ENCODE measurements around the gene CDCA4. TPM values are rescaled to one million over a fixed set of nuclear protein-coding genes. Genes with fewer than 3 reads are reported as not detected.

Gene CDCA4
- total RNA-seq, 1 experiment from 2014 or later = 63.6 TPM

DNA sequence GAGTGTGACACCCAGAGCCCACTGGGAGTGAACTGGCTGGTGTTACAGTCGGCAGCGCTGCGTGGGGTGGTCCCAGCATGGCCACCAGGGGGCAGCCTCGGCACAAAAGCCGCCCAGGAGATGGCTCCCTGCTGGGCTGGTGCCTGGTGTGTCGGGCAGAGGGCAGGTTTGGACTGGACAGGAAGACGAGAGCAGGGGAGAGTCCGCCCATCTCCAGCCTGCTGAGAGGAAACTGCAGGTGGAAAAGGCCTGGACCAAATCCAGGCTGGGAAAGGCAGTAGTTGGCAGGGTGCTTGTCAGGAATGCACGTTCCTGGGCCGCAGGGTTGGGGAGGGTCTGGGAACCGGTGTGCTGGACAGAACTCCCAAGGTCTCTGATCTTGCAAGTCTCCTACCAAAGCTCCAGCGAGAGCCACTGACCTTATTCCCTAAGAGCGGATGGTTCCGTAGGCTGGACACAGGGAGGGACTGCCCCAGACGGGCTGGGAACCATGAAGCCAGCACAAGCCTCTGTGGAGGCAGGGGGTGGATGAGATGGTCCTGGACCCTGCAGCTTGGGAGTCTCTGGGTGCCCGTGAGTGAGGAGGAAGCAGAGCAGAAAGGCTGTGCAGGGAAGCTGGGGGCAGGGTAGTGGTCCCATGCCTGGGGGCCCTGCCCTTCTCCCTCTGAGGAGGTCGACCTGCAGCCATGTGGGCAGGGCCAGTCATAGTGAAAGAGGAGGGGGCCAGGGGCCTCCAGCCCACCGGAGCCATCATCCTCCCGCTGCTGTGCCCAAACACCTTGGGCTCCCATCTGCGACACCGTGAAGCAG, 44.5 kb downstream of the CDCA4 start:
- DNase-seq (ENCODE audit: low read depth) = peak; percentile 78

DNA sequence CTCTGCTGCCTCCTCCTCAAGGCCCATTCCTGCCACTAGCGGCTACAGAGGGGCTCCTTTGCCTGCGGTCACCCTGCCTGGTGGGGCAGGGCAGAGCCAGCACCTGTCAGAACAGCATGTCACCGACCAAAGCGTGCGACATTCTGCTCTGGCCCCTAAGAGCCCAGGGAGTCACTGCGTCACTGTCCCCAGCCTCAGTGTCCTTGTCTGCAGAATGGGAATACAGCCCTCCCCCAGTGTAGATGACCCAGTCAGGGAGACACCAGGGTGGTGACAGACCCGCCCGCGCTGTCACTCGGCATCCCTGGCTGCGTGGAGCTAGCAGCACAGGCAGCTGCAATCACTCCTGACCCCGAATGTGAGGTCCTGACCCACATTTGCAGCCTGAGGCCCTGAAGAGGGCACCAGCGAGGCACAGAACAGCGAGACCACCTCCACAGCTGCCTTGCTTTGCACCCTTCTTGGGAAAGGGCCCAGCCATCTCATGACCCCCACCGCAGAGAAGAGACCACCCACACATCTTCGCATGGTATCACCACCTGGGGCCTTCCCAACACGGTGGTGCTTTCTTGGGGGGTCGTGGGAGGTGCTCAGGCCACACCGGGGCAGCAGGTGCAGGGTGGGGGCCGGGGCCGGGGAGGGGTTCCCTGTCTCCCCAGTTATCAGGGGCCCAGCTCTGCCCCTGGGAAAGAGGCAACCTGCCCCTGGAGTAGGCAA, 45.2 kb downstream of the CDCA4 start:
- no peak for DNase-seq (ENCODE audit: low read depth)

DNA sequence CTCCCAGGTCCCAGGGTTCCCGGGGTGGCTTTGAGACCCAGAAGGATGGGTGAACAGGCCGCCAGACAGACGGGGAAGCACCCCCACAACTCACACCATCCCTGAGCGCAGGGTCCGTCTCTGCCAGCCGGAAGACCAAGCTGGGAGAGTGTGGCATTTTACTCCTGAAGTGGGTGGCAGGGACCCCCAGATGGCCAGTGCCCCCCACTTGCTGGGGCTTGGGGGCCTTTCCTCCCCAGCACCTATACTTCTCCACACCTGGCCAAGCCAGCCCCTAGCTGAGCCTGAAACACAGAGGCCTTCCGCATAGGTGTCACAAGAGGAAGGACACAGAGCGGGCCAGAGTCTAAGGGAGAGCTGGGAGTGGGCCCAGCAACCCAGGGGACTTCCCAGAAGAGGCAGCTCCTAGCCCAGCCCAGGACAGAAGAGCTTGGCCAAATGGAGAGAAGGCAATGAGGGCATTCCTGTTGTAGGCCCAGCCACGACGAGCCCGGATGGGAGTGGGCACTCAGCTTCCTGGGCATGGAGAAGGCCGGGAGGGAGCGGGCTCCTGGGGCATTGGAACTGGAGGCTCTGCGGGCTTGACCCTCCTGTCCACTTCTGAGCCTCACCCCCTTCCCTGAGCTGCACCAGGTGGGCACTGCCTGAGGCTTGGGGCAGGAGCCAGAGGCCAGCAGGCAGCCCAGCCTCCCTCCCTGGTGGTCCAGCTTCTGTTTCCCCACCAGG, 46.1 kb downstream of the CDCA4 start:
- DNase-seq (ENCODE audit: low read depth) = no peak

DNA sequence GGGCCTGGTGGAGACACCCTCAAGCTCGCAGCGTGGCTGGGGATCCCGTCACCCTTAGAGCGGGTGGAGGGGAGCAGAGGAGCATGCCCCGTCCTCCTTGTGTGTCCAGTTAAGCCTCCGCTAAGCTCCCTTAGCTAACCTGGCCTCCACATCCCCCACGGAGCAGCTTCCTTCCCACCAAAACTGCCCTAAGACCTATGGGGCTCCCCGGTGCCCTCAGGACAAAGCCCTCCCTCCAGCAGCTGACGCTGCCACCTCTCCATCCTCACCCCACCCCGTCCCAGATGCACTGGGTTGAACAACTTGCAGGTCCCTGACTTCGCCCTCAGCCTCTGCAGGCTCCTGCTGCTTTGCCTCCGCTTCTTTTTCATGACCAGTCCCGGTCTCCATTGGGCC, 46.7 kb downstream of the CDCA4 start:
- DNase-seq (ENCODE audit: low read depth) = no peak

DNA sequence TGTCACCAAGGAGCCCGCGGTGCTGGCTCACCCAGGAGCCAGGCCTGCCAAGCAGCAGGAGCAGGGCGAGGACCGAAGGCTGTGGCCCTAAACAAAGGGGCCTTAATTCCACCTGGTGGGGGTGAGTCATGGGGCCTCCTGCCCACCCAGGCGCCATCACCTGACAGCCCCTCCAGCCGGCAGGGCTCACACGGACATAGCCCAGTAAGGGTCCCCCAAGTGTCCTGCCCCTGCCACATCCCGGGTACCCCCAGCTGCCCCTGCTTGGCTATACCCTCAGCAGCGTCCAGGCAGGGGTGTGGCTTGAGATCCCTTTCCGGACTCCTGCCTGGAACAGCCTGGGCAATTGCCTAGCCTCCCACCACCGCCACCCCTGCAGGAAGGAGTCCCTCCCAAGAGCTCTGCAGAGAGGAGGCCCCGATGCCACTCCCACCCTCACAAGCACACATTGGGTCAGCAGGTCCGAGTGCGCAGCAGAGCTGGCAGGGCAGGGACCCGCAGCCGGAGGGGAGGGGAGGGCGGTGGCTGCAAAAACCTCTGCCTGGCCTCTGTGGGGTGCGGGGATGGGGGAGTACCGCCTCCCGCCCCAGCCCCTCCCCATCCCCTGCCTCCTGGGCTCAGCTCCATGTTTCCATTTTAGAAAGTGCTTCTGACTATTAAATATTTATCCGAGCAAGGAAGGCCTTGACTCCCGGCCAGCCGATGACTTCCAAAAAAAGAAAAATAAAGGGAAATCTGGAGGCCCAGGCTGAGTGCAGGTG, 47.3 kb downstream of the CDCA4 start:
- DNase-seq (ENCODE audit: low read depth) = peak; percentile 87

DNA sequence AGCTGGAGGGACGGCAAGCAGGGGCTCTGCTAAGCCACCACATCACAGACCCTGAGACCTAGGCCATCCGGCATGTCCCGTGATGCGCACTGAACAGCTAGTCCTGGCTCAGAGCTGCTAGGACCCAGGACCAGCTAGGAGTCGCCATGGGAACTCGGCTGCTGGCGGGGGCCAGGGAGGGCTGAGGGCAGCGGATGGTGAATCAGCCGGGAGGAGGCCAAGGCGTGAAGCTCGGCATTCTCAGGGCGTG, 47.8 kb downstream of the CDCA4 start:
- peak; percentile 97 for DNase-seq (ENCODE audit: low read depth)

DNA sequence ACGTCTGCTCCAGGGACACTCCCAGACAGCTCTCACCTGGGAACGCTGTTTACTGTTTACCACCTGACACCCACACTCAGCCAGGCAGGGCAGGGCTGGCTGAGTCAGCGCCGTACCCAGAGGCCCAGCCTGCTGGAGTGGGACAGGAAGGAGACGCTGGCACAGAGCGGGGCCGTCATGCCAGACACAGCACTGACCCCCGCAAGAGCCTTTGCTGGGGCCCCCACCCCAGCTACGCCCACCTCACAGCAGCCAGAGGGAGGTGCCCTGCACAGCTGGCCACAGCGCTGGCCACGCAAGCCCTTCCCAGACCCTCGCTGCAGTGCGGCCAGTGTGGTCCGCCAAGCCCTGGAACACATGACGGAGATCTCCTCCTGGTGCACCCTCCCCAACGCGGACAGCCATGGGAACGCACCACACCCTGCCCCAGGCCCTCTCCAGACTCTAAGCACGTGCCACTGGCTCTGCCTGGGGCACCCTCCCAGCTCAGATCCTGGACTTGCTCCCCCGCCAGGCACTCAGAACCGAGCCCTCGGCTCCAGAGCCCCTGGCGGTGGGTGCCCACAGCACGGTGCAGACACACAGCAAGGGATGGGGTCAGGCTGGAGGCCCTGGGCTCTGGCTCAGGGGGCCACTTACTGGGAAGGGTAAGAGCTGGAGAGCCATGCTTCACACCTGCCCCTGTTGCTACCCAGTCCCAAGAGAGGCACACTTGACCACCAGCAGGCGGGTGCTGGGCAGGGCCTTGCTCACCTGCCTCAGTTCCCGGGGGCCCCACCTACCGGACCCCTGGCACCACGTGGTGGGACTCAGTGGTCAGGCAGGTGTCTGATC, 48.4 kb downstream of the CDCA4 start:
- peak; percentile 73 for DNase-seq (ENCODE audit: low read depth)

DNA sequence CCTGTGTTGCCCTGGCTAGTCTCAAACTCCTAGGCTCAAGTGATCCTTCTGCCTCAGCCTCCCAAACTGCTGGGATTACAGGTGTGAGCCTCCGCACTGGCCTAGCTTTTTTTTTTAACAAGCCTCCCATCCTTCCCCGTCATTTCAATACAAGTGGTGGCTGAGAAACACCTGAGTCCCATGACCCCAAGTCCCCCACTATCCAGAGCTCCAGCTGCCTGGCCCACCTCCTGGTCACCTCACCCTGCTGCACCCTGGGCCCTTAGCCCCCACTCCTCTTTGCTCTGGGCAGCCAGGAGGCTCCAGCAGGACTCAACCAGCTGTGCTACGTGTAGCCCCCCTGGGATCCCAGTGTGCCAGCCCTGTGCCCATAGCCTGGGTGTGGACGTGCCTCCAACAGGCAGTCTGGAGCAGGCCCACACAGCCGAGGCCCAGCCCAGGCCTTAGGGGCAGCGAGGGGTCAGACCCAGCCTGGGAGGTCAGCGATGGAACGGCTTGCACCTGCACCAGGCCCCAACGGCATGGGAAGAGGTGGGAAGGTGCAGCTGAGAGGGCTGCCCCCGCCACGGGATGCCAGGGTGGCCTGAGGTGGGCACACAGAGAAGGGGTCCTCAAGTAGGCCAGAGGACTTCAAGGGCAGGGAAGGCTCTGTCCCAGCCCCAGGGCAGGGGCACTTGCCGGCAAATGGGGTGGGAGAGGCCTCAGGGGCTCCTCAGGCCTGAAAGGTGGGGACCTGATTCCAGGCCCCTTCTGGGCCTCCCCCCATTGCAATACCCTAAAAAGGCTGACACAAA, 49.2 kb downstream of the CDCA4 start:
- DNase-seq (ENCODE audit: low read depth) = no peak

DNA sequence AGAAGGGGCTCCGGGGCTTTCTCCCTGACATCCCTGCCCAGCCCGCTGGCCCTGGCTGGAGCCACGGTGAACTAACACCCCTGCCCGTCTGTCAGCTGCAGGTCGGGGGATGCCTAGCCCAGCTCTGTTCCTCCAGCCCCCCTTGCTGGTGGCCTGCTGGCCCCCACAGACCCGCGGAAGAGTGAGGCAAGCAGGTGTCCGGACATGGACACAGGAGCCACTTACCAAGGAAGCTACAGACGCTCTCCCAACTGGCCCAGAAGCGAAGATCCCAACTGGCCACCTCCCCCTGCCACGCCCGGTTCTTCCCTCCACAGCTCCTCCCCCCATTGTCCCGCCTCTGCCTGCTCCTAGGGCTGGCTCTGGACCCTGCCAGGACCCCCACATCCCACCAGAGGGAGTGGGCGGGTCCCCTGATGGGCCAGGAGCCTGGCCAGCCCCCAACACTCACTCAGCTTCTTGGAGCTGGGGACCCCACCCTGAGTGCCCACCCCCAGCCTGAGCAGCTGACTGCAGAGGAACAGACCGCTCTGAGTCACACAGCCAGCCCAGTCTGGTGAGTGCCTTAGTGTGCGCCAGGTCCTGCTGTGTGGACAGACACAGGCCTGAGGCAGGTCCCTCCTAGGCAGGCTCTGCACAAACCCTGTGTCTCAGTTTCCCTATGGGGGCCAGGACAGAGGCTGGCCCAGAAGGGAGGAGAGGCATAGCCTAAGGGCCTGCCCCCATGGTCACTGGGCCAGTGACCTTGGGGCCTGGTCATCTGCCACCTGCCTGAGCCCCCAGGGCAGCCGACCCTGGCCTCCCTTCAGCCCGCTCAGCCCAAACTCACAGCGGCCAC, 50.4 kb downstream of the CDCA4 start:
- DNase-seq (ENCODE audit: low read depth) = peak; percentile 96

DNA sequence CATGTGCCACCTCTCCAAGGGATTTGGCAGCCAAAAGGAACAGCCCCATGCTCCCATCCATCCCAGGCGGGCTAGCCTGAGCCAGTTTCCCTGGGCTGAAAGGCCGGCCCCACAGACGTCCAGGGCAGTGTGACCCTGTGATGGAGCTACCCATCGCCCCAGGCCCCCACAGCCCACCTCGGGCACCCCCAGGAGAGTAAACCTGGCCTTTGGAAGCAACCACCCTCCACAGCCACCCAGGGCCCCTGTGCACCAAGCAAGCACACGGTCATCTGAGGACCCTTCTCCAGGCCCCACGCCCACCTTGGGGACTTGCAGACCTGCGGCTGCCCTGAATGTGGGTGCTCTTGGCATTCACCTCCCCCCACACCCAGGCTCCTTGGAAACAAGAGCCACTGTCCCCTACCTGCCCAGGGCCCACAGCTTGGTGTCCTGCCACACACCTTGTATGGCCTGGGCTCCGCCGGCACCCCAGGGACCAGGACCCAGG, 51.1 kb downstream of the CDCA4 start:
- no peak for DNase-seq (ENCODE audit: low read depth)

DNA sequence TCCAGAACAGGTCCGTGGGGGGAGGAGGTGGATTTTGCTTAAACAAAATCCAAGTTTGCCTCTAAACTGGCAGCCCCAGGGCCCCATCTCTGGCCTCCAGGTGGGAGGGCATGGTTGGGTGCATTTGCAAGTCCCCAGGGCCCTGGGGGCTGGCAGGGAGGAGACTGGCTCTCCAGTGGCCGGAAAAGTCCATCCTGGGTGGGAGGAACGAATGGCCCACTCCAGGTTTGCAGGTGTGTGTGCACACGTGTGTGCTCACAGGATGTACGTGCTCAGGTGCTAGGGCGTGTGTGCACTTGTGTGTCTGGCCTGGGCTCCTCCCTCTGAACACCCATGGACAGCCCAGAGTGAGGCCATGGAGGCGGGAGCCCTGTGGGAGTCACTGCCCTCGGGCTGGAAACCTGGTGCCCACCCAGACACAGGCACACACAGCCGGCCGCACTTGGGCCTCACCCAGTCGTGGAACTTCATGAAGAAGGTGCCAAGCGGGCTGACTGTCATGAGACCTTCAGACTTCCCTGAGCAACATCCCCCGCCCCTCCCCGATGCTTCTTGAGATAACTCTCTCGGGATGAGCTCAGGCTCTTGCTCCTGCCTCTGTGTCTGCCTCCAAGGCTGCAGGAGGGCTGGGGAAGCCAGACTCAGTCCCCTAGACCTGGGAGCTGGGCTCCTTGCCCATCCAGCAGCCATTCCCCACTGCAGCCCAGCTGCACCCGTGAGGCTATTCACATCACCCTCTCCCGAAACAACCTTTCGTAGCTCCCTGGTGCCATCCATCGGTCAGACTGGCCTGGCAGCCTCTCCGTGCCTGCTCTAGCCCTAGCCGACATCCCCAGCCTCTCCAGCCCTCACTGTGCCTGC, 52.1 kb downstream of the CDCA4 start:
- DNase-seq (ENCODE audit: low read depth) = no peak

DNA sequence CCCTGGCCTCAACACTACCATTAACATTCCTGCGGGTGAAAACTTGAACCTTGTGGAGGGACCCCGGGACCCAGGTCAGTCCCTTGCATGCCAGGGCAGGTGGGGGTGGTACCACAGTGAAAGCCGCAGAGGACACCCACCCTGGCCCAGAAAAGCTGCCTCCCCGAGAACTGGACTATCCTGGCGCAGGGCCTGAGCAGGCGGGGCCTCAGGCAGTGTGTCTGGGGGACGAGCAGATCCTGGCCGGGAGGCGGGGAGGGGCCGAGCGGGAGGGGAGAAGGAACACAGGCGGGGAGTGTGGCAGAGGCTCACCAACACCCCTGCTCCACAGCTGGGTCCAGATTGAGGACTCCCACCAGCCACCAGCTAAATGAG, 52.7 kb downstream of the CDCA4 start:
- no peak for DNase-seq (ENCODE audit: low read depth)

DNA sequence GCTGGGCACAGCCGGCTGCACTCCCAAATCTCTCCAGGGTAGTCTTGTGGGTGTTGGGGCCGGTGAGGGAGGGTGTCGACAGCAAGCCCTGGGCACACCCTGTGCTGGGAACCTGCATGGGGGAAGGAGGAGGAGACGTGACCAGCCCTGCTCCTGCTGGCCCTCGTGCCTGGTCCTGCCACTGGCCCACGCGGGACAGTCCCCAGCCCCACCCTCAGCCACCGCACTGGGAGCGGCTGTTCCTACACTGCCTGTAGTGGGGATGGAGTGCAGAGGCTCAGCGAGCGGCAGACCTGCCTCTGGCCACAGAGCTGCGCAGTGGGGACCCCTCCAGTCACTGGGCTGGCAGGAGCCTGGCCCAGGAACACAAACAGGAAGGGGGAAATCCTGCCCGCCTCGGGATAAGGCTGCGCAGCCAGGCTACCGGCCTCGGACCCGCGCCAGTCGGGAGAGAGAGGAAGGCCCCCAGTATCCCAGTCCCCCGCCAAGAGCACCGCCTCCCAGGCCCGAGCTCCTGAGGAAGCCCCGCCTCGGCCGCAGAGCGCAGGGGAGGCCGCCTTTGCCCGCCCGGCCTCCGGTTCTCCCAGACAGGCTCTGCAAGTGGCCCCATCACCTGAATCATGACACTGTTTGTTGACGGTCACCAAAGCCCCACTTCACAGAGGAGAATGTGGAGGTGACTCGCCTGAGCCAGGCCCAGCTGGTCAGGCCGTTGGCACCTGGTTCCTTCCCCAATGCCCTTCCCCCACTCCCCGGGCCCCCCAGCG, 53.3 kb downstream of the CDCA4 start:
- DNase-seq (ENCODE audit: low read depth) = no peak

DNA sequence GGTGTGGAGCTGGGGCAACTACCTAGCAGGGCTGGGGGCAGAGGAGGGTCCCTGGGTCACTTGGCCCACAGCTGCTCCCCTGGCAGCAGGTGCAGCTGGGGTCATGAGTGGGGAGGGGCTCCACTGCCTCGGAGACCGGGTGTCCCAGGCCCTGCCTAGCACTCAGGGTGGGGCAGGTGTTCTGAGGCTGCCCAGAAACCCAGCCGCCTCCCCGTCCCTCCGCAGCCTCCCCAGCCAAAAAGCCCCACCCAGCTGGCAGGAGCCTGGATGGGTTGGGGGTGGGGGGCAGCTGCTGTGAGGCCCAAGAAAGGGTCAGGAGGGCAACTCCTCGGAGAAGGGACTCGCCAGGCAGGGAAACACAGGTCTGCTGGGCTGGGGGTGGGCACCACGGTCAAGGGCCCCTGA, 53.9 kb downstream of the CDCA4 start:
- no peak for DNase-seq (ENCODE audit: low read depth)

DNA sequence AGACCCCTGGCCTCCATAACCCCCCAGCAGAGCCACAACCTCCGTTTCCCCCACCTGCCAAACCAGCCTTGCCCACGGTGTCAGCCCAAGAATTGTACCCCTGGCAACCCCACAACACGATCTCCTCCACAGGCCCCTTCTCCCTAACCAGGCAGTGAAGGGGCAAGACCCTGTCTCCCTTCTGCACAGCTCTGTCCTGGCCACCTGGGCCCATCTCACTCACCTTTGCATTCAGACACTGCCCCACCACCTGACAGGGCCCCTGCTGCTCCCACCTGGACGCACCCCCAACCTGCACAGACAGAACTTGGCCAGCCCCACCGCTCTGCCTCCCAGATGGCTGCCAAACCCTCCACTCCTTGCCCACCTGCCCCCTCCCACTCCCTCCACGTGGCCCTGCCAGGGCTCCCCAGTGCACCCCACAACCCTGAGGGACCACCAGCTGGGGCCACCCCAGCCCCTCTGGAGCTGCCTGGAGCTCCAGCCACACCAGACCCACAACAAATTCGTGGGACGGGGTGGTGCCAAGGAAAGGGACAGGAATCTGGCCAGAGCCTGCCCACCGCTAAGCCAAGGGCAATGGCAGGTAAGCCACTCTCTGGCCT, 54.5 kb downstream of the CDCA4 start:
- no peak for DNase-seq (ENCODE audit: low read depth)

DNA sequence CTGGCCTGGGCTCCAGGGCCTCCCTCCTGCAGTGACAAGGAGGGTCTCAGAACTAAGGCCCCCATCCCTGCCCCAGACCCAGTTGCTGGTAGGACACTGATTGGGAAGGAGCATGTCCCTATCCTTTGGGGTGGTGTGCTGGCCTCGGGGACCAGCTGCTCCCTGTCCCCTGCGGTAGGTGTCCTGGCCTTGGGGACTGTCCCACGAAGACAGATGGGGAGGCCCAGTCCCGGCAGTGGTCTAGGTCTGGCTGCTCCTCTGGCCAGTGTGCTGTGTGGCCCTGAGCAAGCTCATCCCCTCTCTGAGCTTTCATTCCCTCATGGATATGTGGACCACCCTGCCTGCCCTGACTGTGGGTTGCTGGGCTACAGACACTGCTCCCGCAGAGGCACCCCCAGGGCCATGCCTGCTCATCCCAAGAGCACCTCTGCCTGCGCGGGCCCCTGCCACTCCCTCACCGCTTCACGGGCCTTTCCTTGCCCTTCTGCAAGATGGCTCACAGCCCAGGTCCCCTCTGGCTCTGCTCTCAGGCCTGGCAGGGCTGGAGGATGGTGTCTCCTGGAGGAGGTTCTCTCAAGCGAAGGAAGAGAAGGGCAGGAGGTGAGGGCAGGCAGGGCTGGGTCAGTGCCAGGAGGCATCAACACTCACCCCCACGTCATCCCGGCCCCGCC, 55.2 kb downstream of the CDCA4 start:
- no peak for DNase-seq (ENCODE audit: low read depth)

Data from LHCN-M2 (cell line).